ENCODE data around the gene GNG7. TPM values are rescaled to one million over a fixed set of nuclear protein-coding genes. Genes with fewer than 3 reads are reported as not detected.

The GNG7 gene
- polyA plus RNA-seq, 1 donor (not counting 4 experiments of a cell fraction or from before 2014, with no cell fraction given) = 0.01 TPM

GRCh38 chr19:2732883-2733282 is 30.4 kb upstream of the GNG7 start:
- TF ChIP-seq EZH2 (IDR thresholded peaks at IDR 0.05; ENCODE audit: low read length) = no peak
- TF ChIP-seq CTCF (optimal IDR thresholded peaks at IDR 0.05 in 1 of 3, IDR thresholded peaks at IDR 0.05 in 1 of 3, conservative IDR thresholded peaks at IDR 0.05 in 1 of 3; ENCODE audit: extremely low read depth in 1 of 3, insufficient read depth in 2 of 3, low read length in 3 of 3) = no peak
- no peak overlapping the region for H2AFZ ChIP-seq (ENCODE audit: control insufficient read depth, low read length)

GRCh38 chr19:2732157-2732725 is 29.7 kb upstream of the GNG7 start:
- no peak for TF ChIP-seq EZH2 (IDR thresholded peaks at IDR 0.05; ENCODE audit: low read length)
- no peak for TF ChIP-seq CTCF (optimal IDR thresholded peaks at IDR 0.05 in 1 of 3, IDR thresholded peaks at IDR 0.05 in 1 of 3, conservative IDR thresholded peaks at IDR 0.05 in 1 of 3; ENCODE audit: extremely low read depth in 1 of 3, insufficient read depth in 2 of 3, low read length in 3 of 3)
- Histone ChIP-seq H2AFZ (ENCODE audit: control insufficient read depth, low read length) (no peak overlapping the region), H4K20me1 (ENCODE audit: control insufficient read depth, extremely low read depth, insufficient read depth, low read length) (peaks cover 5% of the 10 kb centered on the region), H3K4me1 (ENCODE audit: control insufficient read depth, extremely low read depth, insufficient read depth, low read length) (peaks cover 14% of the 10 kb centered on the region), H3K27ac (ENCODE audit: control insufficient read depth, insufficient read depth, low read length) (no peak overlapping the region), H3K4me2 (ENCODE audit: control insufficient read depth, extremely low read depth, insufficient read depth, low read depth, low read length) (no peak overlapping the region), H3K79me2 (ENCODE audit: control insufficient read depth, insufficient read depth, low read length) (no peaks in the 10 kb centered on the region), H3K9ac (ENCODE audit: control insufficient read depth, extremely low read depth, insufficient read depth, low read length) (no peak overlapping the region), H3K4me3 (ENCODE audit: control insufficient read depth in 2 of 3, extremely low read depth in 1 of 3, insufficient read depth in 2 of 3, low read depth in 1 of 3, low read length in 3 of 3) (no peak overlapping the region), H3K9me3 (ENCODE audit: control insufficient read depth, low read depth, low read length) (no peaks in the 10 kb centered on the region), H3K9me1 (ENCODE audit: control insufficient read depth, extremely low read depth, insufficient read depth, low read length) (no peaks in the 10 kb centered on the region), H3K27me3 (ENCODE audit: control insufficient read depth, extremely low read depth, insufficient read depth, low read length) (peaks cover under 1% of the 10 kb centered on the region), H3K36me3 (ENCODE audit: control insufficient read depth in 2 of 2, extremely low read depth in 1 of 2, insufficient read depth in 2 of 2, low read length in 2 of 2) (peaks cover 11 to 13% of the 10 kb centered on the region in 2 experiments)
- no peak for FAIRE-seq
- dilution Hi-C loops (cut with MboI; ENCODE audit: extremely low pct_ligation_motif_present, low sequenced_read_pairs) = no loop called here
- no peak for DNase-seq (ENCODE audit: low read depth, low spot score)

More at GRCh38 chr19:2732883-2733282, 30.4 kb upstream of the GNG7 start:
- Histone ChIP-seq H3K9me3 (ENCODE audit: control insufficient read depth, low read depth, low read length) (no peaks in the 10 kb centered on the region), H3K79me2 (ENCODE audit: control insufficient read depth, insufficient read depth, low read length) (no peaks in the 10 kb centered on the region), H3K27ac (ENCODE audit: control insufficient read depth, insufficient read depth, low read length) (no peak overlapping the region), H3K4me3 (ENCODE audit: control insufficient read depth in 2 of 3, extremely low read depth in 1 of 3, insufficient read depth in 2 of 3, low read depth in 1 of 3, low read length in 3 of 3) (no peak overlapping the region), H3K4me1 (ENCODE audit: control insufficient read depth, extremely low read depth, insufficient read depth, low read length) (peaks cover 8% of the 10 kb centered on the region), H4K20me1 (ENCODE audit: control insufficient read depth, extremely low read depth, insufficient read depth, low read length) (peaks cover 1% of the 10 kb centered on the region), H3K4me2 (ENCODE audit: control insufficient read depth, extremely low read depth, insufficient read depth, low read depth, low read length) (no peak overlapping the region), H3K9me1 (ENCODE audit: control insufficient read depth, extremely low read depth, insufficient read depth, low read length) (no peaks in the 10 kb centered on the region), H3K27me3 (ENCODE audit: control insufficient read depth, extremely low read depth, insufficient read depth, low read length) (no peaks in the 10 kb centered on the region), H3K9ac (ENCODE audit: control insufficient read depth, extremely low read depth, insufficient read depth, low read length) (no peak overlapping the region), H3K36me3 (ENCODE audit: control insufficient read depth in 2 of 2, extremely low read depth in 1 of 2, insufficient read depth in 2 of 2, low read length in 2 of 2) (peaks cover 11 to 13% of the 10 kb centered on the region in 2 experiments)
- FAIRE-seq (no peak), DNase-seq (ENCODE audit: low read depth, low spot score) (no peak)
- dilution Hi-C loops (cut with MboI; ENCODE audit: extremely low pct_ligation_motif_present, low sequenced_read_pairs) = no loop called here
